Stimulated activated CD4-positive, alpha-beta T cell treated with anti-CD3 and anti-CD28 coated beads, Interleukin-15, amount 100 ng/mL, for 1 hour (primary cell): Measurements from ENCODE around the gene DHH.

ENCODE experiments used
- DNase-seq, 2 donors: peaks; one replicate each; pipeline ENCODE4 v3.0.0-alpha.2; 2020; ENCODE audit warnings: low read depth in 1 of 2, low spot score in 1 of 2

DHH gene

GRCh38 chr12:49109641-49110463 is 15.3 kb upstream of the DHH start:
- DNase-seq, result no peak

GRCh38 chr12:49108958-49109404 is 14.4 kb upstream of the DHH start:
- DNase-seq, result no peak

- no peak for DNase-seq
Observed at GRCh38 chr12:49105504-49106084, 11.0 kb upstream of the DHH start.

- DNase-seq, result no peak
Observed at GRCh38 chr12:49104822-49105221, 10.2 kb upstream of the DHH start.

GRCh38 chr12:49100380-49100779 is 5.8 kb upstream of the DHH start:
- no peak for DNase-seq

GRCh38 chr12:49098703-49099102 is 4.1 kb upstream of the DHH start:
- DNase-seq, result no peak

GRCh38 chr12:49098035-49098451 is 3.4 kb upstream of the DHH start:
- DNase-seq, result no peak

GRCh38 chr12:49097381-49097780 is 2.8 kb upstream of the DHH start:
- no peak for DNase-seq

GRCh38 chr12:49094975-49095365 is 369 bp upstream of the DHH start:
- no peak for DNase-seq

GRCh38 chr12:49093792-49094159 is 825 bp downstream of the DHH start:
- no peak for DNase-seq

- DNase-seq, result no peak
Observed at GRCh38 chr12:49092816-49093406, 1.7 kb downstream of the DHH start.

GRCh38 chr12:49092086-49092815 is 2.4 kb downstream of the DHH start:
- no peak for DNase-seq

GRCh38 chr12:49091836-49092085 is 2.8 kb downstream of the DHH start:
- DNase-seq, result no peak

GRCh38 chr12:49091056-49091835 is 3.4 kb downstream of the DHH start:
- no peak for DNase-seq

- DNase-seq, result no peak
Observed at GRCh38 chr12:49089821-49090773, 4.5 kb downstream of the DHH start.

GRCh38 chr12:49088932-49089330 is 5.7 kb downstream of the DHH start:
- no peak for DNase-seq

- peak; percentile 36 to 41 for DNase-seq
Observed at GRCh38 chr12:49088150-49088931, 6.3 kb downstream of the DHH start.

- DNase-seq, result no peak
Observed at GRCh38 chr12:49086116-49086515, 8.5 kb downstream of the DHH start.

GRCh38 chr12:49084438-49084837 is 10.2 kb downstream of the DHH start:
- DNase-seq, result no peak
